22Rv1 (cell line): ENCODE data around the gene PDCD1LG2.

Experiments used
- CTCF ChIP-seq: fragments of 450-650 bp; IDR thresholded peaks from 2 replicates; pipeline ENCODE4 v1.5.1; 2017; ENCODE audit warnings: mild to moderate bottlenecking
- ZFX ChIP-seq: fragments of 450-650 bp; IDR thresholded peaks from 2 replicates; pipeline ENCODE4 v1.6.1; 2017; ENCODE audit warnings: antibody characterized with exemption, borderline replicate concordance

GRCh38 chr9:5560443-5561100, 50.2 kb downstream of the PDCD1LG2 start:
- TF ChIP-seq CTCF (no peak), ZFX (no peak)
